Measurements from ENCODE around the gene CAAP1. TPM values are rescaled to one million over a fixed set of nuclear protein-coding genes. Genes with fewer than 3 reads are reported as not detected.
A peak's percentile ranks its signal among the peaks of the same experiment; 100 is the strongest.

Gene CAAP1
- total RNA-seq, 1 donor from 2014 or later: 16.7 TPM

GRCh38 chr9:26939955-26940711 is 47.5 kb upstream of the CAAP1 start:
- Histone ChIP-seq H3K9ac (ENCODE audit: low read length) (no peak overlapping the region), H2AFZ (ENCODE audit: low read depth, low read length) (no peak overlapping the region), H3K4me2 (ENCODE audit: low read length) (no peak overlapping the region), H3K4me1 (ENCODE audit: insufficient read depth, low read length) (no peaks in the 10 kb centered on the region), H3K79me2 (ENCODE audit: insufficient read depth, low read length) (peaks cover 99% of the 10 kb centered on the region), H3K27me3 (ENCODE audit: insufficient read depth, low read length) (no peaks in the 10 kb centered on the region), H3K27ac (ENCODE audit: low read depth, low read length) (no peak overlapping the region), H3K36me3 (ENCODE audit: insufficient read depth, low read length) (no peaks in the 10 kb centered on the region), H3K4me3 (ENCODE audit: insufficient read depth, low read depth, low read length) (no peak overlapping the region), H3K9me3 (ENCODE audit: insufficient read depth, low read depth, low read length) (no peaks in the 10 kb centered on the region), H4K20me1 (ENCODE audit: insufficient read depth, low read length) (peaks cover 68% of the 10 kb centered on the region)
- peaks cover 16% of the 10 kb centered on the region for H3K4me1 Mint-ChIP-seq (ENCODE audit: low read depth, unreplicated experiment)
- peaks cover 3% of the 10 kb centered on the region for H3K36me3 Mint-ChIP-seq (ENCODE audit: low read depth, unreplicated experiment)
- no peaks in the 10 kb centered on the region for H3K27me3 Mint-ChIP-seq (ENCODE audit: low read depth, unreplicated experiment)
- H3K9me3 Mint-ChIP-seq (ENCODE audit: unreplicated experiment): peaks cover 3% of the 10 kb centered on the region
- TF ChIP-seq CTCF (IDR thresholded peaks at IDR 0.05; ENCODE audit: insufficient read depth, low read depth, low read length): no peak
- no peak for TF ChIP-seq EZH2 (IDR thresholded peaks at IDR 0.05; ENCODE audit: insufficient read depth, low read length)
- FAIRE-seq: no peak
- H3K27ac Mint-ChIP-seq (ENCODE audit: unreplicated experiment): no peak overlapping the region
- DNase-seq (ENCODE audit: low read depth): no peak
- H3K4me3 Mint-ChIP-seq (ENCODE audit: unreplicated experiment): no peak overlapping the region

- H3K36me3 Mint-ChIP-seq (ENCODE audit: low read depth, unreplicated experiment): peaks cover 3% of the 10 kb centered on the region
- peaks cover 7% of the 10 kb centered on the region for H3K4me1 Mint-ChIP-seq (ENCODE audit: low read depth, unreplicated experiment)
- no peak overlapping the region for H3K4me2 ChIP-seq (ENCODE audit: low read length)
- H3K4me3 ChIP-seq (ENCODE audit: insufficient read depth, low read depth, low read length): no peak overlapping the region
- peaks cover 62% of the 10 kb centered on the region for H4K20me1 ChIP-seq (ENCODE audit: insufficient read depth, low read length)
- no peak for DNase-seq (ENCODE audit: low read depth)
- H3K27ac Mint-ChIP-seq (ENCODE audit: unreplicated experiment): no peak overlapping the region
- H3K27ac ChIP-seq (ENCODE audit: low read depth, low read length): no peak overlapping the region
- TF ChIP-seq EZH2 (IDR thresholded peaks at IDR 0.05; ENCODE audit: insufficient read depth, low read length) (no peak), CTCF (IDR thresholded peaks at IDR 0.05; ENCODE audit: insufficient read depth, low read depth, low read length) (no peak)
- no peak overlapping the region for H3K4me3 Mint-ChIP-seq (ENCODE audit: unreplicated experiment)
- H3K79me2 ChIP-seq (ENCODE audit: insufficient read depth, low read length): peaks cover 92% of the 10 kb centered on the region
- no peaks in the 10 kb centered on the region for H3K36me3 ChIP-seq (ENCODE audit: insufficient read depth, low read length)
- H3K4me1 ChIP-seq (ENCODE audit: insufficient read depth, low read length): no peaks in the 10 kb centered on the region
- no peaks in the 10 kb centered on the region for H3K27me3 Mint-ChIP-seq (ENCODE audit: low read depth, unreplicated experiment)
- H3K9me3 Mint-ChIP-seq (ENCODE audit: unreplicated experiment): peaks cover 3% of the 10 kb centered on the region
- no peaks in the 10 kb centered on the region for H3K27me3 ChIP-seq (ENCODE audit: insufficient read depth, low read length)
- H3K9me3 ChIP-seq (ENCODE audit: insufficient read depth, low read depth, low read length): no peaks in the 10 kb centered on the region
- no peak for FAIRE-seq
- H3K9ac ChIP-seq (ENCODE audit: low read length): no peak overlapping the region
- no peak overlapping the region for H2AFZ ChIP-seq (ENCODE audit: low read depth, low read length)
Measured at GRCh38 chr9:26937816-26938371, 45.3 kb upstream of the CAAP1 start.

- no peak for FAIRE-seq
- DNase-seq (ENCODE audit: low read depth): no peak
- Histone ChIP-seq H3K4me1 (ENCODE audit: insufficient read depth, low read length) (no peaks in the 10 kb centered on the region), H2AFZ (ENCODE audit: low read depth, low read length) (no peak overlapping the region), H4K20me1 (ENCODE audit: insufficient read depth, low read length) (peaks cover 50% of the 10 kb centered on the region), H3K27ac (ENCODE audit: low read depth, low read length) (no peak overlapping the region), H3K9me3 (ENCODE audit: insufficient read depth, low read depth, low read length) (no peaks in the 10 kb centered on the region), H3K9ac (ENCODE audit: low read length) (no peak overlapping the region), H3K27me3 (ENCODE audit: insufficient read depth, low read length) (no peaks in the 10 kb centered on the region), H3K4me3 (ENCODE audit: insufficient read depth, low read depth, low read length) (no peak overlapping the region), H3K36me3 (ENCODE audit: insufficient read depth, low read length) (no peaks in the 10 kb centered on the region), H3K4me2 (ENCODE audit: low read length) (no peak overlapping the region), H3K79me2 (ENCODE audit: insufficient read depth, low read length) (peaks cover 90% of the 10 kb centered on the region)
- Mint-ChIP-seq H3K36me3 (ENCODE audit: low read depth, unreplicated experiment) (peaks cover 9% of the 10 kb centered on the region), H3K9me3 (ENCODE audit: unreplicated experiment) (peaks cover 3% of the 10 kb centered on the region), H3K27ac (ENCODE audit: unreplicated experiment) (peak overlapping the region; percentile 62), H3K4me1 (ENCODE audit: low read depth, unreplicated experiment) (peaks cover 3% of the 10 kb centered on the region), H3K27me3 (ENCODE audit: low read depth, unreplicated experiment) (no peaks in the 10 kb centered on the region), H3K4me3 (ENCODE audit: unreplicated experiment) (no peak overlapping the region)
- no peak for TF ChIP-seq CTCF (IDR thresholded peaks at IDR 0.05; ENCODE audit: insufficient read depth, low read depth, low read length)
- no peak for TF ChIP-seq EZH2 (IDR thresholded peaks at IDR 0.05; ENCODE audit: insufficient read depth, low read length)
Measured at GRCh38 chr9:26935847-26936246, 43.2 kb upstream of the CAAP1 start.
